GM23248 (cell line): Measurements from ENCODE around the gene PTPRN2.
"Not testable (repeated sequence)": the region's sequence is repeated elsewhere in the genome, so short reads cannot be mapped to it uniquely, and the experiment has no call there.

Experiments
- EZH2 ChIP-seq: fragments of 200-600 bp; sonication (generic); IDR thresholded peaks from 2 replicates; pipeline ENCODE4 v1.6.1; 2018; ENCODE audit warnings: antibody characterized with exemption, mild to moderate bottlenecking; ENCODE audit not compliant: insufficient read depth, poor library complexity, severe bottlenecking
- EZH2phosphoT487 ChIP-seq: fragments of 200-600 bp; sonication (generic); IDR thresholded peaks from 2 replicates; pipeline ENCODE4 v1.6.1; 2018; ENCODE audit warnings: antibody characterized with exemption, moderate library complexity, mild to moderate bottlenecking, low read depth; ENCODE audit not compliant: insufficient read depth

DNA sequence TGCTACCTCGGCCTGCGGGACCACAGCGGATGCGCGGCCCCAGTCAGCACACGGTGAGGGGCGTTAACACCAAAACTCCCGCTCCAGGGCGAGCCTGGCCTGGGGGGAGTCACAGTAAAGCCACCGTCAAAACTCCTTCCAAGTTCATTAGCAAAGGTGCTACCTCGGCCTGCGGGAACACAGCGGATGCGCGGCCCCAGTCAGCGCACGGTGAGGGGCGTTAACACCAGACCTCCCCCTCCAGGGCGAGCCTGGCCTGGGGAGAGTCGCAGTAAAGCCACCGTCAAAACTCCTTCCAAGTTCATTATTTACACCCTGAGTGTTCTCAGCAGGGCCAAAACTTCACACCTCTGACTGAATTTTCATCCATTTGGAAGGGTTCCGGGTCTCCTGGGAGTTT lies 130.0 kb downstream of the PTPRN2 start:
- not testable (repeated sequence) for TF ChIP-seq EZH2, EZH2phosphoT487
